ENCODE measurements around the gene ENTREP1. TPM values are rescaled to one million over a fixed set of nuclear protein-coding genes. Genes with fewer than 3 reads are reported as not detected.
A peak's percentile ranks its signal among the peaks of the same experiment; 100 is the strongest.

Gene ENTREP1
- total RNA-seq, 2 donors from 2014 or later = 13.7 to 25.8 TPM

DNA sequence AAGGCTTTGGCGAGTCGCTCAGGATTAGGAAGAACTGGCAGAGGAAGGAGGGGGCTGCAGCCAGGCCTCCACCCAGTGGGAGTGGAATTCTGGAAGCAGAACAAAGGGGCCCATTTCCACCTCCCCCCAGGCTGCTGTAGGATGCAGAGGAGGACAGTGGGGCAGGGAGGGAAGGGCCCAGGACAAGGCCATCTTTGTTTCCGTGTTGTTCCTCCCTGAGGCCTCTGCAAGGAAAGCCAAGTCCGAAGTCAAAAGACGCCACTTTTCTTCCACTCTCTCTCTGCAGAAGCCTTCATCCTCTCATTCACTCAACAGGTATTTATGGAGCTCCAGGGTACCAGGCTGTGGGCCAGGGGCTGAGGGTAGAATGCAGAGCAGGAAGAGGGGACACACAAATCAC lies 70.7 kb downstream of the ENTREP1 start:
- H3K27me3 Mint-ChIP-seq (ENCODE audit: insufficient read depth) = no peaks in the 10 kb centered on the region
- Histone ChIP-seq H3K27me3 (ENCODE audit: control insufficient read depth, insufficient read depth, low read length, poor library complexity, severe bottlenecking) (no peaks in the 10 kb centered on the region), H3K4me1 (ENCODE audit: control insufficient read depth, insufficient read depth, low read length) (no peaks in the 10 kb centered on the region), H3K9ac (ENCODE audit: extremely low read depth, low read length, poor library complexity, severe bottlenecking) (no peak overlapping the region), H3K36me3 (ENCODE audit: control insufficient read depth, insufficient read depth, low read length) (no peaks in the 10 kb centered on the region), H3K9me3 (ENCODE audit: control insufficient read depth, low read length) (peaks cover 9% of the 10 kb centered on the region), H3K4me3 (ENCODE audit: low read length) (no peak overlapping the region), H3K27ac (ENCODE audit: low read depth, low read length) (no peak overlapping the region)
- TF ChIP-seq CTCF (conservative IDR thresholded peaks at IDR 0.05) = no peak
- WGBS, 2 experiments (ENCODE audit: insufficient coverage in 1 of 2, insufficient read length in 1 of 2) = 96 to 100% methylated on average over 1 to 5 of the region's 5 CpGs
- H3K4me1 Mint-ChIP-seq = no peaks in the 10 kb centered on the region
- H3K36me3 Mint-ChIP-seq (ENCODE audit: low read depth) = peaks cover 20% of the 10 kb centered on the region
- peak overlapping the region; percentile 21 for H3K27ac Mint-ChIP-seq
- no peak for DNase-seq
- no peak overlapping the region for H3K4me3 Mint-ChIP-seq
- peaks cover 4% of the 10 kb centered on the region for H3K9me3 Mint-ChIP-seq

DNA sequence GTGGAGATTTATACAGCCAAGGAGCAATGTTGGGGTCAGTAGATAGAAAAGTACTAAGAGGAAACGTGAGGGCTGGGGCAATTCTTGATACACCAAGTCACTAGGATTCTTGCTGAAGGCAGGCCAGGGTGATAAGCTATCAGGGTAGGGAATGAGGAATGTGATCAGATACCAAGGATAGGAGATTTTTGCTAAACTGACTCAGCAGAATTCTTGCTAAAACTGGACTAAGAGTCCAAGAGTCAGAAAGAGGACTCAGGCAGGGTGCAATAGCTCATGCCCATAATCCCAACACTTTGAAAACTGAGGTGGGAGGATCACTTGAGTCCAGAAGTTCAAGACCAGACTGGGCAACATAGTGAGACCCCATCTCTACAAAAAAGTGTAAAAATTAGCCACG lies 71.7 kb downstream of the ENTREP1 start:
- no peaks in the 10 kb centered on the region for H3K27me3 Mint-ChIP-seq (ENCODE audit: insufficient read depth)
- Histone ChIP-seq H3K9me3 (ENCODE audit: control insufficient read depth, low read length) (peaks cover 20% of the 10 kb centered on the region), H3K36me3 (ENCODE audit: control insufficient read depth, insufficient read depth, low read length) (no peaks in the 10 kb centered on the region), H3K4me1 (ENCODE audit: control insufficient read depth, insufficient read depth, low read length) (no peaks in the 10 kb centered on the region), H3K4me3 (ENCODE audit: low read length) (no peak overlapping the region), H3K27me3 (ENCODE audit: control insufficient read depth, insufficient read depth, low read length, poor library complexity, severe bottlenecking) (no peaks in the 10 kb centered on the region), H3K9ac (ENCODE audit: extremely low read depth, low read length, poor library complexity, severe bottlenecking) (no peak overlapping the region), H3K27ac (ENCODE audit: low read depth, low read length) (no peak overlapping the region)
- 89 to 95% methylated on average over 2 of the region's 2 CpGs for WGBS, 2 experiments (ENCODE audit: insufficient coverage in 1 of 2, insufficient read length in 1 of 2)
- no peak overlapping the region for H3K4me3 Mint-ChIP-seq
- H3K4me1 Mint-ChIP-seq = no peaks in the 10 kb centered on the region
- H3K36me3 Mint-ChIP-seq (ENCODE audit: low read depth) = peaks cover 21% of the 10 kb centered on the region
- DNase-seq = no peak
- peaks cover 13% of the 10 kb centered on the region for H3K9me3 Mint-ChIP-seq
- no peak for TF ChIP-seq CTCF (conservative IDR thresholded peaks at IDR 0.05)
- H3K27ac Mint-ChIP-seq = no peak overlapping the region

GRCh38 chr9:69397384-69398214 lies 72.6 kb downstream of the ENTREP1 start:
- no peaks in the 10 kb centered on the region for H3K36me3 ChIP-seq (ENCODE audit: control insufficient read depth, insufficient read depth, low read length)
- Mint-ChIP-seq H3K36me3 (ENCODE audit: low read depth) (peaks cover 16% of the 10 kb centered on the region), H3K27me3 (ENCODE audit: insufficient read depth) (no peaks in the 10 kb centered on the region), H3K4me1 (no peaks in the 10 kb centered on the region), H3K27ac (peak overlapping the region; percentile 52), H3K9me3 (peaks cover 19% of the 10 kb centered on the region), H3K4me3 (no peak overlapping the region)
- TF ChIP-seq CTCF (conservative IDR thresholded peaks at IDR 0.05) = no peak
- H3K4me1 ChIP-seq (ENCODE audit: control insufficient read depth, insufficient read depth, low read length) = no peaks in the 10 kb centered on the region
- H3K9ac ChIP-seq (ENCODE audit: extremely low read depth, low read length, poor library complexity, severe bottlenecking) = no peak overlapping the region
- no peak overlapping the region for H3K27ac ChIP-seq (ENCODE audit: low read depth, low read length)
- DNase-seq = no peak
- H3K27me3 ChIP-seq (ENCODE audit: control insufficient read depth, insufficient read depth, low read length, poor library complexity, severe bottlenecking) = no peaks in the 10 kb centered on the region
- 83 to 90% methylated on average over 11 to 12 of the region's 12 CpGs for WGBS, 2 experiments (ENCODE audit: insufficient coverage in 1 of 2, insufficient read length in 1 of 2)
- peaks cover 22% of the 10 kb centered on the region for H3K9me3 ChIP-seq (ENCODE audit: control insufficient read depth, low read length)
- no peak overlapping the region for H3K4me3 ChIP-seq (ENCODE audit: low read length)

All from endodermal cell (in vitro differentiated cells).